GM12801 (cell line): Measurements from ENCODE around the gene MDP1.

Experiments used
- CTCF ChIP-seq: IDR thresholded peaks from one replicate; pipeline ENCODE4 v1.5.1; 2011; ENCODE audit warnings: control low read depth; ENCODE audit not compliant: insufficient read length; ENCODE audit errors: extremely low read depth

The MDP1 gene

GRCh38 chr14:24187539-24187915 lies 28.3 kb downstream of the MDP1 start:
- no peak for TF ChIP-seq CTCF

GRCh38 chr14:24186831-24187538 lies 28.9 kb downstream of the MDP1 start:
- no peak for TF ChIP-seq CTCF

- TF ChIP-seq CTCF = no peak
Observed at GRCh38 chr14:24185741-24186140, 30.1 kb downstream of the MDP1 start.

- TF ChIP-seq CTCF = no peak
Observed at GRCh38 chr14:24185026-24185425, 30.8 kb downstream of the MDP1 start.

- no peak for TF ChIP-seq CTCF
Observed at GRCh38 chr14:24184104-24184970, 31.5 kb downstream of the MDP1 start.

GRCh38 chr14:24183014-24183481 lies 32.8 kb downstream of the MDP1 start:
- no peak for TF ChIP-seq CTCF

GRCh38 chr14:24182110-24182882 lies 33.6 kb downstream of the MDP1 start:
- TF ChIP-seq CTCF = no peak
